ENCODE results near the gene VAPA.

The VAPA gene

DNA sequence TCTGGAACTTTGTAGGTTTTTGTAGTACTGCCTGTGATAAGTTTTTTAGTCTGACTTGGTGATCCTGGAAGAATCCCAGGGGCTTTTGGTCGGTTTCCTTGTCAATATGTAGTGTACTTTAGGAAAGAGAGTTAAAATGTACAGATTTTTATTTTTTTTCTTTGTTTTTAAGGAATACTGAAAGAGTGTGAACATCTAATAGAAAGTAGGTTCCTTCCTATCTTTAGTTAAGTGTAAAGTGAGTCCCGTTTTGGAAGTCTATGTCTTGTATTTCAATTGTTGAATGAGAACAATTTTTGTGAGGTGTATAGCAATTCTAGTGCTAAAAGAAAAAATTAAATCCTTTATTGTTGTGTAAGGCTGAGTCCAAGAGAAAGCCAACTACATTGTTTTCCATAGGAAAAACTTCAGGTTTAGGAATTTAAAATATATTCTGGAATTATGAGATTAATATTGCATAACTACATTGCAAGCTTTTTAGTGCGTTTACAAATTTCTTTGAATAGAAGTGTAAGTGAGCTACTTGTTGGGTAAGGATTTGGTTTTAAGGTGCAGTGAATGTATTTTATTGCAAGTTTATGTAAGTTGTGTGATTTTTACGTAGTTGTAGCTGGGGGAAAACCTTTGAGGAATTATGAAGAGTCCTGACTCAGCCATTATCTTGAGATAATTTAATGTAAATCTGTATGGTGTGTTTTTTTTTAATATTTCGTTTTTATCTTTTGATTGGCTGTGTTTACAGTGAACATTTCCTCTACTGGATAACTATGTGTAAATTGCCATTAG is 1.7 kb downstream of the VAPA start:
- no peak for DNase-seq

DNA sequence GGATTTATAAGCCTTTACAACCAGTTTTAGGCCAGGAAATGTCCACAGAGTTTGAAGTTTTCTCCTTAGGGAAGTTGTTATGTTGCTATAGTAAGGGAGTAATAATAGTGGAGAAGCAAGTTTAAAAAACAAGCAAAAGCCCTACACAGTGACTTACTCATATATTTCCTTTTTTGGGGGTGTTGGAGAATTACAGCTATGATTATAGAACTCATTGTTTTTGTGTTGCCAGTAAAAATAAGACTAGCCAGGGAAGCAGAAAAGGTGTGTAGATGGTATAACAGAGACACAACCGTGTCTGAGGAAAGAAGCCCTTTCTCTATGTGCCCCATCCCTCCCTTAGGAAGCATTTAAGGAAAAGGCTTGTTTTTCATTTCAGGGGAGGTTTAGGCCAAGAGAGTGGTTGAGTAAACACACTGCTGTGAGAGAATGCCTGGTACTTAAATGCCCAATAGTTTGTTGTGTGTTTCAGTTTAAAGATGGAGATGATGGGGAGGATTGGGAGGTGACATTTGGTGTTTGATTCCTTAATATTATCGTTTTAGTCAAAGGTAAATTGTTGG is 2.3 kb downstream of the VAPA start:
- no peak for DNase-seq

DNA sequence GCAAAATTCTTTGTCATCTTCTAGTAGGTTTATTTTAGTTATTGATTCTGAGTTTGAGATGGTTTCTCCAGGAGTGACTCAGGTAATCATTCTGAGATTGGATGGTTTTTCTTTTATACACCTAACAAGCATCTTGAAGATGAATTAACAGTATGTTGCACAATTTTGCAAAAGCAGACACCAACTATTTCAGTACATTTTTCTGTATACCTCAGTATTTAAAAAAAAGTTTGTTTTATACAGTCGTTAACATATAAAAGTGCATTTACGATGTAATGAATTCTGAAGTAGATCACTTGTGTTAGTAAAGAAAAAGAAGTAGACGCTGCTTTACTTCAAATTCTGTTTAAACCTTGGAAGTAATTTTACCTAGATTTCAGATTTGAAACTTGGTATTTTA is 3.0 kb downstream of the VAPA start:
- DNase-seq: no peak

DNA sequence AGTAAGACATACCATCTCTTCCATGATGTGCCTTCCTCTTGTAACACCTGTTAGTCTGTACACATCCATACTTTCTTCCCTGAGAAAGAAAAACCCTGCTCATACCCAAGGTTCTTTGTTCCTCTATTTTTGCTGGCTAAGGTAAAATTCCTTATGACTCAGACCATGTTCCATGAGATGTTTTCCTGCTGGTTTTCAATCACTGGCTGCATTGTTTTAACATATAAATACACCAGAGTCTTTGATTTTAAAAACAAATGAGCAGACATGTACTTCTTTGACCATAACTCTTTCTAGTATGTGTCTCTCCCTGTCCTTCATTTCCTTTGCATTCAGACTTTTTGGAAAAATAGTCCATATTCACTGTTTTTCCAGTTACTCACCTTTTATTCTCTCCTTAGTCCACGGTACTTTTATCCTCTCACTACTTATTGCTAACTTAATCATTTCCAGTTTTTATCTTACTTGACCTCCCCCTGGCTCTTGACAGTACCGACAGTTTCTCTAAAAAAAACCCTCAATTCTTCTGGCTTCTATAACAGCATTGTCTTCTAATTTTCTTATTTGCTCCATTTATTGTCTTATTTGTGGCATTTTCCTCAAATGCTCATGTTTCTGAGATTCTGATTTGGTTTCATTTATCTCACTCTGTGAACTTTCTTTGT is 4.3 kb downstream of the VAPA start:
- no peak for DNase-seq

DNA sequence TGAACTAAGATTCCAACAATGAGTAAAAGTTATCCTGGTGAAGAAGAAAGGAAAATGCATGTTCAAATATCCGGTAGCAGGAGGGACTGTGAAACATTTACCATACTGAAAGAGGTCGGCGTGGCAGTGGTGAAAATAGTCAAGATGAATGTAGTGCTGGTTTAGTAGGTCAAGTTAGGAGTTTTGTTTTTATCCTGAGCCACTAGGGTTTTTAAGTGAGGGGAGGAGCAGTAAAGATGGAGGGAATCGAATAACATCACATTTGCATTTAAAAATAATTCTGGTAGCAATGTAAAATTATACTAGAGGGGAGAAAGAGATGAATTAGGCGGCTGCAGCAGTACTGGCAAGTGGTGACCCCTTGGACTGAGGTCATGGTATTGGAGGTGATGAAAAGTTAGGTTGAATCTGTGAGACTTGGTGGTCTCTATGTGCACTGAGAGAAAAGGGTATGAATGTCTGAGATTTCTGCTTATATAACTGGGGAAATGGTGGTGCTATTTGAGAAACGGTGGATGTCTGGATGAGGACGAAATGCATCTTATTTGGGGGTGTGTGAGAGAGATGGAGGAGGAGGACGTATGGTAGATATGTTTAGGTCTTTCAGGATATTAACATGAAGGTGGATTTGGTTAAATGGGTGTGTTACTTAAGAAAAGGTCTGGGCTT is 5.9 kb downstream of the VAPA start:
- DNase-seq: no peak

DNA sequence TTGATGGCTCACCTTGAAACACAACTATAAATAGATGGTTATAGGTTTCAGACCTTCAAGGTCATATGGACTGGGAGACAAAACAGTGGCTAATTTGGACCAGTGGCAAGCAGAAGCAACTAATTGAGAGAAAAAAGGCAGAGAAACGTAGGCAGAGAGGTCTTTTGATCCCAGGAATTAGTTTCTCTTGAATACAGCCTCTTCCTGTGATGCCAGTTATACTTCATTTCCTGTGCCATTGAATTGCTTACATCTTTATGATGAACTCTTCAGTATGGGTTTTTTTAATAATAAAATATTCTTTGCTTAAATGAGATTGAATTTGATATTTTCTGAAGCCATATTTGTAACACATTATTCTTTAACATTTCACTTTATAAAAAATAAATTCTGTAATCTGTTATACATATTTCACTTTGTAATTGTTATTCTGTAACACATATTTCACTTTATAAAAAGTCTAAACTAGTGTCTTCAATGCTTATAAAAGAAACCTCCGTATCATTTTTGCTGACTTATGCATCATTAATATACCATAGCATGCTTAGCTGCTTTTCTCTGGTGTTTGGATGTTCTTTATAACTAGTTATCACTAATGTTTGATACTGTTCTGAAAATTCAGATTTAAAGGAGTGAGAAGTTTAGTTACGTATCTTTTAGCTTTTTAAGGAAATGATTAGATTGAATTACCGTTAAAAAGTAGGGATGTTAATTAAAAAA is 8.9 kb downstream of the VAPA start:
- no peak for DNase-seq

DNA sequence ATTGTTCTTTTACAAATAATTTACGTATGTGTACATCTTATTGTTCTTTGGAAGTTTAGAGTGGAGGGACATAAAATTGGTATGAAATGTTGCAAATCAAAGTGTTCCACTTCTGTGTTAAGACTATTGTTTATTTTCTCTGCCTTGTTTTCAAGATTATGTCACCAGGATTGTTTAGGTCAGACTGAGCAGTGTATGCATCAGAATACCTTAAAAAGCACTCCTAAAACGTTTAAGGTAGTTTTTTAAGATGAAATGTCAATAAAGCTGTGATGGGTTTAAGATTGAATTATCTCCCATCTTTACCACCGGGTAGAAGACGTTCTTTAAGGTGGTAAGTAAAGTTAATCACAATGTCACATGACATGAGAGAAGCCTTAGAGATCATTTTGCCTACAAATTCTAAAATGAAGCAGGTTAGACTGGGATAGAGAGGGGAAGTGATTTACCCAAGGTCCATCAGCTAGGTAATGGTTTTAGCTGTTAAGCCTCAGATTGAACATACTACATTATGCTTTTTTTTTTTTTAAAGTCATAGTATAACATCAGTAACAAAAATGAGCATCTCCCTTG is 10.6 kb downstream of the VAPA start:
- DNase-seq: no peak

DNA sequence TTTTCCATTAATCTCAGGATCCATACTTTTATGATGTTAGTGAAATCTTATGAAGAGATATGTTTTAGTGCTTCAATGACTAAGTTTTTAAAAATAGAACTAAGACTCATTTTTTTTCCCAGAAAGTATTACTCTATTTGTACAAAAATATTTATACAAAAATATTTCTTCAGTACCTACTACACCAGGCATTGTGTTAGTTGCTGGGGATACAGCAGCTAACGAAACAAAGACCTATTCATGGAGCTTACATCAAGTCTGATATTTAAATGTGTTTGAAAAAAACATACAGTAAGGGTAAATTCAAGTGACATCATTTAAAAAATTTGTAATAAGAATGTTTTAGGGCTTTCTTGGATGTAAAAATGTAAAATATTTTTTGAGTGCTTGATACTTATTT is 11.6 kb downstream of the VAPA start:
- no peak for DNase-seq

DNA sequence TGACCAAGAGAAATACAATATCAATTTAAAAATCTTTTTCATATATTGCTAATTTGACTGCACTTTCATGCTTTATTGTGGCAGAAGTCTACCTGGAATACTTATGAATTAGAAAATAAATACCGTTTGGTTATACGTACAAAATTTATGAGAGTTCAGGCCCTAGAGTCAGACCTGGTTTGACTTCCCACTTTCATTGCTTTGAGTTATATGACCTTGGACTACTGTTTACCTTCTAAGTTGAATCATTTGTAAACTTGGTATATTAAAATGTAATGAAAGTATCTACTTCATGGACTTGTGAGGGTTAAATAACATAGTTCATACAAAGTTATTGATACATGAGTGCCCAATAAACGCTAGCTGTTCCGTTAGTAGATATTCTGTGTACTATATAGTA is 12.0 kb downstream of the VAPA start:
- no peak for DNase-seq

DNA sequence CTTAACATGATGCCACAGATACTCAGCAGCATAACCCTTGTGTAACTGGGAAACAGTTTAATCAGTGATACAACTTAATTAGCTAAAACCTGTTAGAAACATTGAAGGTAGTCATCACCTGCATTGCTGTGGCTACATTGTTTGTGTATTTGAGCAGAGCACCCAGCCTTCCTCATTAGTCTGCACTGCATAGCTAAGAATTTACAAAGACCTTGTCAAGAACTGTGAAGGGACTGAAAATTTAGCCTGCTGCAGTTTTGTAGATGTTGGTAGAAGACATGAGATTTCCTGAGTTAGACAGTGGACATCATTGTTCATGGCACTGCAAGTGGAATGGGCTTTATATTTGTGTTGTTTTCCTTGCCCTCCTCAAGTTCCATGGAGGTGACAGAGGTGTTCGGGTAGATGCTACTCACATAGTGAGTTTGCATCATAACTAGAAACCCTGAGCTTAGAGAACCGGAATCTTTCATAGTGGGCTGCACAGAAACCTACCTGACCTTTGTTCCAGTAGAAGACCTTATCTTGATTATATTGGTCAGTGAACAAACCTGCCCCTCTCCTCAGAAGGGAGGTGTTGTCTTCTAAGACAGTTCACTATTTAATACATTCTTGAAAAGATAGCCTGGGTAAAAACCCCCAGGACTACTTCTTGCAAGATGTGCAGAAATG is 12.5 kb downstream of the VAPA start:
- DNase-seq: no peak

DNA sequence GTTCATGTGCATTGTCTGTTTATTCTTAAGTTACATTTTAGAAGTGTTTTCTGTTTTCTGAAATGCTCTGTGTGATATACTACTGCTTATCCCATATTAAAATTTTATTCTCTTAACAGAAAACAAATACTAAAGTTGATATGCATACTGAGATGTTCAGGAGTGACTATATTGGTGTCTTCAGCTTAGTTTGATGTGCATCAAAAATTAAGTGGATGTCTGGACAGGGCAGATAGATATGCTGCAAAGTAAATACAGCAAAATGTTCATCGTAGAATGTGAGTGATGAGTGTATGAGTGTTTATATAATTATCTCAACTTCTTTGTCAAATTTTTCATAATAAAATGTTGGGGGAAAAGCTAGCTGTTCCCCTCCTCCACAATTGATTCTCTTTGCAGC is 13.2 kb downstream of the VAPA start:
- DNase-seq: no peak

DNA sequence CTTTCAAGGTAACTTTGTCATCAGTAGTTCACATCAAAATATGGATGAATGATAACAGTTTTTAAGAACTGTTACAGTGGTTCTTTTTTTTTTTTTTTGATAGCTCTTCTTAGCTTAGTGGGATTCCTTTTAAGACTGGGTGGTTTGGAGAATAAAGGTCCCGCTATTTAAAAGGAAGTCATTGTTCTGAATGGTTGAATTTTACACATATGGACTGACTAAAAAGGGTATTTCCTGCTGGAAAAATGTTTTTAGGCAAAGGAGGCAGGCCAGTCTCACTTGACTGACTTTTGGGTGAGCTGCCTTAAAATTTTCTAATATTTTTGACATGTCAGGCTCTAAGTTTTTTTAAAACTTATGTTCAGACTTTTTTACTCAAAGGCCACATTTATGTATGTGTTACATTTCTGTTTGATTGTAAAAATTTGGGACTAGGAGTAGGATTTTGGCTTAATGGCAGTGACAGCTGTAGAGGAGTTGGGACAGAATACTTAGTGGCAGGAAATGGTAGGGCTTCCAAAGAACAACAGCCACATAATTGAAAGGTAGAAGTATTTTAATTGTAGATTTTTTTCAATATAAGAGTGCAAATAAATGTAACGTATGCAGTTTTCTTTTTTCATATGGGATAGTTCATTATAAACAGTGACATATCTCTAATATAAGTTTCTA is 13.7 kb downstream of the VAPA start:
- DNase-seq: no peak

DNA sequence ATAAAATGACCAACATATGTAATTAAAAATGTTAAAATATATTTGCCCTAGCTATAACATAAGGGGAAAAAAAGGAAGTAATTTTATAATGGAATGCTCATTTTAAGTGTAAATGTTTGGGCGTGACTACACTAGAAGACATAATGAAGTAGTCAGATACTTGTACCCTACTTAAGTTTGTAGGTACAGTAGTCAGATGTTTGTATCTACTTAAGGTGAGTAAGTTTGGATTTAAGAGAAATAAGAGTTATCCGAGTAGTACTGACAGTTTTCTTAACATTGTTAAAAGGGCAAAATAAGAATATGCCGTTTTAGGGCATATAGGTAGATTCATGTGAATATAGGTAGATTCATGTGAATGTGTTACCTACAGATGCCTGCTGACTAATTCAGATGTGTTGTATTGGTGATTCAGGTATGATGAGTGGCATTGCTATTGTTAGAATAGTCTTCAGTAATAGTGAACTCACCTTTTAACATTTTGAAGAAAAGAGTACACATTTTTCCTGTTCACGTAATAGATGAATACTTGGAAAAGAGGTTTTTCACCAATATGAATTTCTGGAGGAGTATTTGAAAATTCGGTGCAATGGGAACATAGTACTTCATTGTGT is 14.9 kb downstream of the VAPA start:
- DNase-seq: no peak

DNA sequence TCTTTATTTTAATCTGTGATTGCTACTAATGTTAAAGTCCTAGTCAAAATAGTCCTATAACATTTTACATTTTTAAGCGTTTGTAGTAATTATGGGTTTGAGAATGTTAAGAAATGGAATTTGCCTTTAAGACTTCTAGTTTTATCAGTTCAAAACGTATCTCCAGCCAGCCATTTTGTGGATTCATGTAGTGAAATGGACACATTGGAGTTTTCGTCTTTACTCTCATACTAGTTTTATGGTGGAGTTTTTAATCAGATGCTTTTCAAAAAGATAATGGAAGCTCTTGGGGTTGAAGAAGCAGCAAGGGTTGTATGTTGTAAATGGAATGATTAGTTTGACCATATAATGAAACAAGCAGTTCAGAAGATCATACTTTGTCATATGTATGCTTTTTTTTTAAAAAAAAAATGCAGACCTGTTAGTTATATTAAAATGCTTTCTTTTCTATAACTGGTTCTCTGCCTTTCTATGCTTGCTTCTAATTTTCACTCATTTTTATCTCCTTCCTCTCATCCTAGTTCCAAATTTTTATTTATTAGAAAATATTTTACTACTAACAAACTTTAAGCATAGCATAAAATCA is 16.6 kb downstream of the VAPA start:
- DNase-seq: no peak

DNA sequence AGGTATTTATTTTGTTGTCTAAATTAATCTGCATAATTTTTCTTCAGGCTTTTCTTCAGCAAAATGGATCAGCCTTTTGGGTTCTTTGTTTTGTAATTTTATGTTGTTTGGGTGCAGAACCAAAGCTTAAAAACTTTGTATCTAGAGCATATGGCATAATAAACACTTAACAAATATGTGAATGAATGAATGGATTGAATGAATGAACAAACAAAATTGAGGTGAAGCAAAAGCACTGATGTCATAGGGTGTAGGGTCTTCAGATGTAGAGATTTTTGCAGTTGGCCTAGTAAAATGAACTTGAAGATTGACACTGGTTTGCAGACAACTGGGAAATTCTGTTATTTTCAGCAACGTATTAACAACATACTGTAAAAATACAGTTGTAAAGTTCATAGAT is 17.3 kb downstream of the VAPA start:
- DNase-seq: no peak

DNA sequence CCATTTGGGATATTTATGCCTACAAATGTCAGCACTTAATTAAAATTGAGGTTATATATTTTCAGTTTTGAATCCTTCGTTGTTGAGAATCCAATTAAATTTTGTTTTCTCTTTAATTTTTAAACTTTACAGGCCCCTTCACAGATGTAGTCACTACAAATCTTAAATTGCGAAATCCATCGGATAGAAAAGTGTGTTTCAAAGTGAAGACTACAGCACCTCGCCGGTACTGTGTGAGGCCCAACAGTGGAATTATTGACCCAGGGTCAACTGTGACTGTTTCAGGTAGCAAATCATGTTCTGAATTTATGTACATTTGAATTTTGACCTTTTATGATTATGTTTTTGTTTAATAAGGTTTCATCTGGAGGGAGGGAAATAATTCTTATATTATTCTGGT is 17.9 kb downstream of the VAPA start:
- DNase-seq: no peak

DNA sequence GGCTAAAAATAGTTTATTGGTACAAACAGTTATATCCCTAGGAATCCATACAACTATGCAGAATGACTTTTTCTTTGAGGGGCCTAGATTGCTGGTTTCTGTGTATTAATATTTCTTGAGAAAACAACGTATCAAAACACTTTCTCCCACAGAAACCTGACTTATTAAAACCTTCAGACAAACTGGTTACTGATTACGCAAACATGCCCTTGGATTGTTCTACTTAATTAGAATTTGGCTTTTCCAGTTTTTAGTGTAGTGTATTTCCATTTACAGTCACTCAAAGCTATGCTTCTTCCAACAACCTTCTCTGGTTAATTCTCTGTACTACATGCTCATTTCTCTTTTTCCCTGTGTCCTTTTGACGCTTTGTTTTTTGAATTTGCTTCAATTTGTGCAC is 20.0 kb downstream of the VAPA start:
- DNase-seq: no peak

DNA sequence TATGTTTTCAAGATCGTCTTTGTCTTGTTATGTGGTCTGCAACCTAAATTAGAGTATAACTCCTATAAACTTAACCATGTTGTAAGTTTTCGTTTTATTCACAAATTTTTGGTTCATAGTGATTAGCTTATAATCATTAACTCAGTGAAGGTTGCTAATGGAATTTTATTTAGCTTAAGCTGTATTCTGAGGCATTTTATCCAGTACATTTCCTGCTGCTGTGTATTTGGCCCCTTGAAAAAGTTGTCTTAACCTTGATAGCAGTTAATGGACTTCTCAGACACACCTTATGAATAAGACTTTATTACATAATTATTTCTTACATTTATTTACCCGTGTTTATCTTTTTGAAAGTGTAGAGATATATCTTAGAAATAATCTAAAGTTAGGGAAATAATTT is 20.5 kb downstream of the VAPA start:
- no peak for DNase-seq

DNA sequence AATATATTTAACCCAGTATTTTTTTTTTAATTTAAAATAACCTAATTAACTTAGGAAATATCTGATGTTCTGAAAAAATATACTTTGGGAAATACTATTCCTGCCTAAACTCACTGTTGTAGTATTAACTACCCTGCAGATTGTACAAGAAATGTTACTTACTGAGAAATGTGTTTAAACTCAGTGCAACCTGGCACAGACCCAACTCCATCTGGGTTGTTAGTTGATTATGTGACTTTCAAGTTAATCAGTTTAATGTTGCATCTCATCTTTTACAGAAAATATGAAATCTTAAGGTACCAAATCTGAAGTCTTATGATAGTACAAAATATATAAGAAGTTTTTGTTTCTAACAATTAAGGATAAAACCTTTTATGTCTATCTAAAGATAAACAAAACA is 27.3 kb downstream of the VAPA start:
- no peak for DNase-seq

DNA sequence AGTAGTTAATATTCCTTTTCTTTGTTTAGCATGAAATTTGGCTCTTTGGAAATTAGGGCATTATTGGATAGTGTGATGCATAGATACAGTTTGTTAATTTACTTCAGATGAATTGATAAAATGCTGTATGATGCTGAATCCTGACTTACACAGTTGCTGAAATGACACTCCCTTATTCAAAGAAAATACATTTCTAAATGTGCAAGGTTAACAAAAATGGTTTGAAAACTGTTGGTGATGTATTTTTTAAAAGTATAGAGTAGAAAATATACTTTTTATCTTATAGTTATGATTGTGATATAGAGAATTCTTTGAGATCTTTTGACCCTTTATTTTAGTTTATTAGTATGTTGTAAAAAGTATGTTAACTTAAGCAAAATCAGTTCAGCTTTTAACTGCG is 27.8 kb downstream of the VAPA start:
- DNase-seq: no peak

DNA sequence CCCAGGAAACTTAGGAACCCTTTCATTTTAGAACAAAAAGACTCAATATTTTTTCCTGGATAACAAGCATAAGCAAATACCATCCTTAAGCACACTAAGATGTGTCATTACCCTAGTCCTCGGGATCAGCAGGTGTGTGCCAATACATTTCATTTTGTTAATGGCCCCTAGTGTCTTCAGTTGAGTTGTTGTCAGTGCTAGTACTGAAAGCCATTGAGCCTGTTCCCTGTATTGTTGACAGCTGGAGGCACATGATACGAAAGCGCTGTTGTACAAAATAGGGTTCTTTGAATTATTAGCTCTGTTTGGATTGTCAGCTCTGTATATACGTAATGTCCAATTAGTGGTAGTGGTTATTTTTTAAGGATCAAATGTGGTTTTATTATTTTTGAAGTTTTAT is 29.5 kb downstream of the VAPA start:
- DNase-seq: no peak
